Measurements from ENCODE around the gene MRPS10. TPM values are rescaled to one million over a fixed set of nuclear protein-coding genes. Genes with fewer than 3 reads are reported as not detected.

Gene MRPS10
- total and polyA plus RNA-seq, 10 of the 15 experiments (the other 5 are each of a cell fraction or from before 2014, with no cell fraction given): 28.5 to 83.3 (median 52.8) TPM

- ATAC-seq (peak; percentile 95), DNase-seq (ENCODE audit: low read depth, low spot score) (peak; percentile 40), FAIRE-seq (peak; percentile 89)
- H3K36me3 ChIP-seq (ENCODE audit: control insufficient read depth in 2 of 2, insufficient read depth in 2 of 2, low read length in 1 of 2): no peaks in the 10 kb centered on the region
- WGBS (ENCODE audit: insufficient coverage, insufficient replicate concordance, low lambda C conversion rate, missing lambda C conversion rate): 17% methylated on average over 8 of the region's 8 CpGs
- H3K9me3 ChIP-seq (replicated peaks; ENCODE audit: control insufficient read depth, insufficient read depth, low read length): no peaks in the 10 kb centered on the region
- no peaks in the 10 kb centered on the region for H3K79me2 ChIP-seq (ENCODE audit: control insufficient read depth, insufficient read depth, low read length)
- H3K27ac ChIP-seq (ENCODE audit: control insufficient read depth, insufficient read depth): no peak overlapping the region
- H3K27me3 ChIP-seq (replicated peaks in 1 of 2; ENCODE audit: control insufficient read depth in 2 of 2, insufficient read depth in 2 of 2, low read length in 1 of 2): peaks cover 0 to 2% of the 10 kb centered on the region in 2 experiments; a peak in 2 of 4 replicates
- in situ Hi-C loops (cut with MboI): loop anchor here (5.0 kb wide), 1 partner anchor 89 kb away; no protein-coding TSS in a partner anchor
- no peak for TF ChIP-seq MYB (IDR thresholded peaks at IDR 0.05; ENCODE audit: borderline replicate concordance, low read depth, low read length)
- TF ChIP-seq NFIC (IDR thresholded peaks at IDR 0.05; ENCODE audit: low read depth, low read length): no peak
- no peak for TF ChIP-seq REST (IDR thresholded peaks at IDR 0.05; ENCODE audit: low read depth, low read length)
- TF ChIP-seq RUNX3 (IDR thresholded peaks at IDR 0.05; ENCODE audit: low read length): peak; percentile 21; the same call in 1 of the 2 replicates
- TF ChIP-seq, protein P1, sequence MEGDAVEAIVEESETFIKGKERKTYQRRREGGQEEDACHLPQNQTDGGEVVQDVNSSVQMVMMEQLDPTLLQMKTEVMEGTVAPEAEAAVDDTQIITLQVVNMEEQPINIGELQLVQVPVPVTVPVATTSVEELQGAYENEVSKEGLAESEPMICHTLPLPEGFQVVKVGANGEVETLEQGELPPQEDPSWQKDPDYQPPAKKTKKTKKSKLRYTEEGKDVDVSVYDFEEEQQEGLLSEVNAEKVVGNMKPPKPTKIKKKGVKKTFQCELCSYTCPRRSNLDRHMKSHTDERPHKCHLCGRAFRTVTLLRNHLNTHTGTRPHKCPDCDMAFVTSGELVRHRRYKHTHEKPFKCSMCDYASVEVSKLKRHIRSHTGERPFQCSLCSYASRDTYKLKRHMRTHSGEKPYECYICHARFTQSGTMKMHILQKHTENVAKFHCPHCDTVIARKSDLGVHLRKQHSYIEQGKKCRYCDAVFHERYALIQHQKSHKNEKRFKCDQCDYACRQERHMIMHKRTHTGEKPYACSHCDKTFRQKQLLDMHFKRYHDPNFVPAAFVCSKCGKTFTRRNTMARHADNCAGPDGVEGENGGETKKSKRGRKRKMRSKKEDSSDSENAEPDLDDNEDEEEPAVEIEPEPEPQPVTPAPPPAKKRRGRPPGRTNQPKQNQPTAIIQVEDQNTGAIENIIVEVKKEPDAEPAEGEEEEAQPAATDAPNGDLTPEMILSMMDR (IDR thresholded peaks at IDR 0.05 in 2 of 3, conservative IDR thresholded peaks at IDR 0.05 in 1 of 3; ENCODE audit: control insufficient read depth in 2 of 3, extremely low read depth in 1 of 3, insufficient read depth in 1 of 3, low read depth in 3 of 3, low read length in 3 of 3): peak; percentile 95 to 98 (median 95); a peak in 5 of 6 replicates
- peak; percentile 73; the same call in 1 of the 2 replicates for TF ChIP-seq SMC3 (IDR thresholded peaks at IDR 0.05; ENCODE audit: borderline replicate concordance, low read length)
- no peak for TF ChIP-seq EZH2 (IDR thresholded peaks at IDR 0.05; ENCODE audit: borderline replicate concordance, control insufficient read depth, low read depth, low read length)
- TF ChIP-seq BCL11A (IDR thresholded peaks at IDR 0.05; ENCODE audit: low read depth, low read length): no peak
- TF ChIP-seq WRNIP1 (IDR thresholded peaks at IDR 0.05; ENCODE audit: borderline replicate concordance, low read depth, low read length): 0 out of 2 replicates have a peak, but pooled peaks have one; percentile 75
- TF ChIP-seq NFYA (IDR thresholded peaks at IDR 0.05; ENCODE audit: borderline replicate concordance, low read depth, low read length): no peak
- TF ChIP-seq RAD21 (IDR thresholded peaks at IDR 0.05; ENCODE audit: insufficient read depth, low read depth, low read length): peak; percentile 97
- peak; percentile 78; the same call in 1 of the 2 replicates for TF ChIP-seq YY1 (IDR thresholded peaks at IDR 0.05; ENCODE audit: low read depth, low read length)
- H4K20me1 ChIP-seq (ENCODE audit: control insufficient read depth, insufficient read depth): no peaks in the 10 kb centered on the region
- ChIA-PET POLR2A (interaction anchor here (0.7 kb wide), 1 partner anchor 56 kb away, joined by 4 read pairs; no protein-coding TSS in a partner anchor), SMC1A (ENCODE audit: uncharacterized antibody, unreplicated experiment) (interaction anchor here (1.3 kb wide), 1 partner anchor 48 kb away, joined by 6 read pairs; no protein-coding TSS in a partner anchor), RAD21 (ENCODE audit: unreplicated experiment) (no interaction called here), CTCF (interaction anchor here (0.7 to 1.7 kb wide), 7 partner anchors 10 to 122 kb away, joined by 3 to 6 read pairs (median 3); a partner anchor contains a TSS)
- no TSS peak for BruUV-seq (replicated peaks)
- H2AFZ ChIP-seq (ENCODE audit: control insufficient read depth, low read depth, low read length): peak overlapping the region; percentile 25; the same call in 1 of the 2 replicates
- no peak overlapping the region for H3K9ac ChIP-seq (ENCODE audit: control insufficient read depth, insufficient read depth, low read length)
- H3K4me3 ChIP-seq: no peak overlapping the region
- intact Hi-C loops (cut with micrococcal nuclease; ENCODE audit: unreplicated experiment): loop anchor here (1.0 to 2.0 kb wide), 2 partner anchors 91 to 386 kb away; partner anchors contain the start of gene PRICKLE4
- H3K4me1 ChIP-seq (ENCODE audit: control insufficient read depth, insufficient read depth, low read length): no peaks in the 10 kb centered on the region
- no peak overlapping the region for H3K4me2 ChIP-seq (ENCODE audit: control insufficient read depth, insufficient read depth)
These were observed 51.1 kb downstream of the MRPS10 start for GRCh38 chr6:42166444-42167141.

All from GM12878 (cell line).